ENCODE measurements around the gene TMPRSS11F. TPM values are rescaled to one million over a fixed set of nuclear protein-coding genes. Genes with fewer than 3 reads are reported as not detected.

Gene TMPRSS11F
- total and polyA plus RNA-seq, 9 of the 15 experiments (the other 6 are each of a cell fraction or from before 2014, with no cell fraction given): 0.03 to 0.36 (median 0.07) TPM; not detected in 2

DNA sequence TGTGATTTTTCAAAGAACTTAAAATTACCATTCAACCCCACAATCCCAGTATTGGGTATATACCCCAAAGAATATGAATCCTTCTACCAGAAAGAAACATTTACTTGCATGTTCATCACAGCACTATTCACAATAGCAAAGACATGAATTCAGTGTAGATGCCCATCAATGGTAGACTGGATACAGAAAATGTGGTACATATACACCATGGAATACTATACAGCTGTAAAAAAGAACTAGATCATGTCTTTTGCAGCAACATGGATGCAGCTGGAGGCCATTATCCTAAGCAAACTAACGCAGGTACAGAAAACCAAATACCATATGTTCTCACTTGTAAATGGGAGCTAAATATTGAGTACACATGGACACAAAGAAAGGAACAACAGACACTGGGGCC lies 34.1 kb upstream of the TMPRSS11F start:
- no peak overlapping the region for H3K27ac ChIP-seq (ENCODE audit: extremely low read depth, low read depth, low read length)
- H3K4me1 ChIP-seq (replicated peaks in 1 of 2; ENCODE audit: control insufficient read depth in 2 of 2, insufficient read depth in 2 of 2, low read length in 2 of 2): no peaks in the 10 kb centered on the region
- H3K79me2 ChIP-seq (ENCODE audit: control insufficient read depth, insufficient read depth, low read length): no peaks in the 10 kb centered on the region
- H4K20me1 ChIP-seq (replicated peaks; ENCODE audit: control insufficient read depth, insufficient read depth, low read length): no peaks in the 10 kb centered on the region
- CTCF ChIA-PET (ENCODE audit: low intra/inter-chr PET ratio): no interaction called here
- no peak overlapping the region for H3K9ac ChIP-seq (ENCODE audit: insufficient read depth in 1 of 2, low read depth in 2 of 2, low read length in 2 of 2)
- H2AFZ ChIP-seq (ENCODE audit: low read depth, low read length): no peak overlapping the region
- no peaks in the 10 kb centered on the region for H3K9me3 ChIP-seq (replicated peaks; ENCODE audit: control insufficient read depth, insufficient read depth, low read depth, low read length)
- TF ChIP-seq RBM25 (IDR thresholded peaks at IDR 0.05; ENCODE audit: low read depth, low read length, severe bottlenecking) (peak; percentile 71), GTF2A2 (tag; IDR thresholded peaks at IDR 0.05) (no peak), ZNF146 (CRISPR knock-in tag; IDR thresholded peaks at IDR 0.05; ENCODE audit: unreplicated experiment) (peak; percentile 58)
- TF ChIP-seq, protein P1, sequence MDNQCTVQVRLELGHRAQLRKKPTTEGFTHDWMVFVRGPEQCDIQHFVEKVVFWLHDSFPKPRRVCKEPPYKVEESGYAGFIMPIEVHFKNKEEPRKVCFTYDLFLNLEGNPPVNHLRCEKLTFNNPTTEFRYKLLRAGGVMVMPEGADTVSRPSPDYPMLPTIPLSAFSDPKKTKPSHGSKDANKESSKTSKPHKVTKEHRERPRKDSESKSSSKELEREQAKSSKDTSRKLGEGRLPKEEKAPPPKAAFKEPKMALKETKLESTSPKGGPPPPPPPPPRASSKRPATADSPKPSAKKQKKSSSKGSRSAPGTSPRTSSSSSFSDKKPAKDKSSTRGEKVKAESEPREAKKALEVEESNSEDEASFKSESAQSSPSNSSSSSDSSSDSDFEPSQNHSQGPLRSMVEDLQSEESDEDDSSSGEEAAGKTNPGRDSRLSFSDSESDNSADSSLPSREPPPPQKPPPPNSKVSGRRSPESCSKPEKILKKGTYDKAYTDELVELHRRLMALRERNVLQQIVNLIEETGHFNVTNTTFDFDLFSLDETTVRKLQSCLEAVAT (IDR thresholded peaks at IDR 0.05): no peak
- ATAC-seq (no peak), DNase-seq (ENCODE audit: extremely low read depth in 1 of 4, low spot score in 3 of 4) (no peak), FAIRE-seq (no peak)
- no peaks in the 10 kb centered on the region for H3K9me1 ChIP-seq (ENCODE audit: control insufficient read depth, insufficient read depth, low read length)
- WGBS (ENCODE audit: insufficient coverage, low coverage, missing lambda C conversion rate): 5% methylated on average over 1 of the region's 1 CpG
- in situ Hi-C loops (cut with MboI): loop anchor here (10.0 kb wide), 1 partner anchor 409 kb away; the partner anchor contains the start of gene GNRHR
- H3K4me3 ChIP-seq: no peak overlapping the region
- no peak overlapping the region for H3K4me2 ChIP-seq (ENCODE audit: insufficient read depth, low read length)
- H3K27me3 ChIP-seq (ENCODE audit: control insufficient read depth in 2 of 2, insufficient read depth in 2 of 2, low read length in 2 of 2): no peaks in the 10 kb centered on the region
- no TSS peak for BruUV-seq (replicated peaks)
- POLR2A ChIA-PET: no interaction called here
- intact Hi-C loops (cut with micrococcal nuclease): no loop called here
- no peaks in the 10 kb centered on the region for H3K36me3 ChIP-seq (ENCODE audit: control insufficient read depth, insufficient read depth, low read length)

DNA sequence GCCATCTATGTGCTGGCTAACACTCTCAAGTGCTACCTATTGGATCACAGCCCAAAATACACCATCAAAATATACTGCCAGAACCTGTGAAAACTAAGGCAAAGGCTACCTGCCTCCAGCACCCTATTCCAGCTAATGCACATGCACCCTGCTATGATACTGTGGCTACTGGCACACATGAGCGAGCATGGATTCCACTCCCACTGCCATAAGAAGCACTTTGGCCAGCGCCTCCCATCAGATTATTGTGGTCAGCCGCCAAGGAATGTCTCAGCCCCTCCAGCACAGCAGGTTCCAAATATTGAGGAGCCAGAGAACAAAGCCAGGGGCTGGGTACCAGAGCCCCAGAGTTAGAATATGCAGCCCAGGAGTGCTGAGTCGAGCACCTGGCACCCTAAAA lies 32.5 kb upstream of the TMPRSS11F start:
- H3K9ac ChIP-seq (ENCODE audit: insufficient read depth in 1 of 2, low read depth in 2 of 2, low read length in 2 of 2): no peak overlapping the region
- H3K79me2 ChIP-seq (ENCODE audit: control insufficient read depth, insufficient read depth, low read length): no peaks in the 10 kb centered on the region
- DNase-seq (ENCODE audit: extremely low read depth in 1 of 4, low spot score in 3 of 4): no peak
- FAIRE-seq: no peak
- no peaks in the 10 kb centered on the region for H3K36me3 ChIP-seq (ENCODE audit: control insufficient read depth, insufficient read depth, low read length)
- in situ Hi-C loops (cut with MboI) (loop anchor here (10.0 kb wide), 1 partner anchor 407 kb away; the partner anchor contains the start of gene GNRHR), intact Hi-C loops (cut with micrococcal nuclease) (no loop called here)
- H3K4me1 ChIP-seq (replicated peaks in 1 of 2; ENCODE audit: control insufficient read depth in 2 of 2, insufficient read depth in 2 of 2, low read length in 2 of 2): no peaks in the 10 kb centered on the region
- 2% methylated on average over 4 of the region's 4 CpGs for WGBS (ENCODE audit: insufficient coverage, low coverage, missing lambda C conversion rate)
- no peak overlapping the region for H2AFZ ChIP-seq (ENCODE audit: low read depth, low read length)
- ChIA-PET POLR2A (no interaction called here), CTCF (ENCODE audit: low intra/inter-chr PET ratio) (no interaction called here)
- no peak overlapping the region for H3K4me2 ChIP-seq (ENCODE audit: insufficient read depth, low read length)
- ATAC-seq: no peak
- TF ChIP-seq ZNF263 (CRISPR knock-in tag; IDR thresholded peaks at IDR 0.05; ENCODE audit: borderline replicate concordance): no peak
- no peak for TF ChIP-seq KLF1 (tag; IDR thresholded peaks at IDR 0.05)
- TF ChIP-seq ZC3H8 (IDR thresholded peaks at IDR 0.05): no peak
- TF ChIP-seq ZNF175 (CRISPR knock-in tag; IDR thresholded peaks at IDR 0.05; ENCODE audit: low read depth): no peak
- TF ChIP-seq HIVEP1 (CRISPR knock-in tag; IDR thresholded peaks at IDR 0.05): no peak
- no peak for TF ChIP-seq ZBTB1 (CRISPR knock-in tag; IDR thresholded peaks at IDR 0.05; ENCODE audit: borderline replicate concordance, low read depth)
- no peak for TF ChIP-seq ZZZ3 (IDR thresholded peaks at IDR 0.05)
- TF ChIP-seq ETV5 (CRISPR knock-in tag; IDR thresholded peaks at IDR 0.05; ENCODE audit: low read depth): no peak
- TF ChIP-seq NCOA6 (IDR thresholded peaks at IDR 0.05): no peak
- no peak for TF ChIP-seq NEUROD1 (IDR thresholded peaks at IDR 0.05; ENCODE audit: borderline replicate concordance, low read depth, low read length, partially characterized antibody)
- no peak overlapping the region for H3K27ac ChIP-seq (ENCODE audit: extremely low read depth, low read depth, low read length)
- BruUV-seq (replicated peaks): no TSS peak
- H3K27me3 ChIP-seq (ENCODE audit: control insufficient read depth in 2 of 2, insufficient read depth in 2 of 2, low read length in 2 of 2): no peaks in the 10 kb centered on the region
- H3K9me1 ChIP-seq (ENCODE audit: control insufficient read depth, insufficient read depth, low read length): no peaks in the 10 kb centered on the region
- H3K9me3 ChIP-seq (replicated peaks; ENCODE audit: control insufficient read depth, insufficient read depth, low read depth, low read length): no peaks in the 10 kb centered on the region
- H4K20me1 ChIP-seq (replicated peaks; ENCODE audit: control insufficient read depth, insufficient read depth, low read length): no peaks in the 10 kb centered on the region
- H3K4me3 ChIP-seq: no peak overlapping the region

Data from K562 (cell line).